IPS-18c (cell line): ENCODE results near the gene MPP2.
"Not testable (repeated sequence)": the region's sequence is repeated elsewhere in the genome, so short reads cannot be mapped to it uniquely, and the experiment has no call there.

Experiments used
- H3K4me3 ChIP-seq: 2 replicates; pipeline ENCODE4 v1.7.0; 2013; ENCODE audit warnings: low read depth, mild to moderate bottlenecking, low read length, moderate library complexity; ENCODE audit not compliant: insufficient read depth
- H3K9me3 ChIP-seq: one replicate; pipeline ENCODE4 v1.6.1; 2013; ENCODE audit warnings: mild to moderate bottlenecking, low read length, moderate library complexity; ENCODE audit not compliant: control insufficient read depth, insufficient read depth

Gene MPP2

GRCh38 chr17:43935926-43936261, 28.6 kb upstream of the MPP2 start:
- Histone ChIP-seq H3K9me3 (no peaks in the 10 kb centered on the region), H3K4me3 (no peak overlapping the region)

DNA sequence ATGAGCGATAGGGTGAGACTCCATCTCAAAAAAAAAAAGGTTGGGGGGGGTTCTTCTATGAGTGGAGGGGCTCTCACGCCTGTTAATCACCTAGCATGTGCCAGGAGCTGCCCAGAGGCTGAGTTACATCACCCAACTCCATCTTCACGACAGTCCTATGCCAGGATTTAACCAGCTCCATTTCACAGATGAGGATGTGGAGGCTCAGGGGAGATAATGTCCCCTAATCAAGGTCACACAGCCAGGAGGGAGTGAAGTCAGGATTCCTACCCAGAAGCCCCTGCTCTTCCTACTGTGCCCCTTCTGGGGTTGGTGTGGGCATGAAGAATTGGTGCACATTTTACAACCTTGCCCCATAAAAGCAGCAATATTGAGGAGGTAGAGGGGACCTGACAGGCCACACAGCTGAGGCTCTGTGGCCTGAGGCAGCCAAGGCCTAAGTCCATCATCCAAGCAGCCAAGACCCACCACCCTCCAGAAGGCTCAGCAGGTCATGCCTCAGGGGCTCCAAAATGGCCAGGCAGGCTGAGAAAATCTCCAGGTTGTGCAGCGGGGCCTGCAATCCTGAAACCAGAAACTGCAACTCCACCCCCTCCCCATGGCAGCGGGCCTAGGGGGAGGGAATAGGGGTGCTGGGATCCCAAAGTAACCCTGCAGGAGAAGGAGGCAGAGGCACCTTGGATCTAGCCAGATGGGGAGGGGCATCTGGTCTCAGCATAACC, 28.0 kb upstream of the MPP2 start:
- Histone ChIP-seq H3K9me3 (no peaks in the 10 kb centered on the region), H3K4me3 (no peak overlapping the region)

GRCh38 chr17:43932923-43933322, 25.6 kb upstream of the MPP2 start:
- Histone ChIP-seq H3K4me3 (no peak overlapping the region), H3K9me3 (no peaks in the 10 kb centered on the region)

GRCh38 chr17:43932357-43932756, 25.0 kb upstream of the MPP2 start:
- H3K9me3 ChIP-seq: no peaks in the 10 kb centered on the region
- no peak overlapping the region for H3K4me3 ChIP-seq

- Histone ChIP-seq H3K4me3 (no peak overlapping the region), H3K9me3 (peaks cover 3% of the 10 kb centered on the region)
Measured at GRCh38 chr17:43931062-43931571, 23.8 kb upstream of the MPP2 start.

- H3K4me3 ChIP-seq: no peak overlapping the region
- peaks cover 5% of the 10 kb centered on the region for H3K9me3 ChIP-seq
Measured at GRCh38 chr17:43928609-43929008, 21.3 kb upstream of the MPP2 start.

GRCh38 chr17:43927929-43928328, 20.6 kb upstream of the MPP2 start:
- not testable (repeated sequence) for H3K9me3 ChIP-seq, H3K4me3 ChIP-seq

DNA sequence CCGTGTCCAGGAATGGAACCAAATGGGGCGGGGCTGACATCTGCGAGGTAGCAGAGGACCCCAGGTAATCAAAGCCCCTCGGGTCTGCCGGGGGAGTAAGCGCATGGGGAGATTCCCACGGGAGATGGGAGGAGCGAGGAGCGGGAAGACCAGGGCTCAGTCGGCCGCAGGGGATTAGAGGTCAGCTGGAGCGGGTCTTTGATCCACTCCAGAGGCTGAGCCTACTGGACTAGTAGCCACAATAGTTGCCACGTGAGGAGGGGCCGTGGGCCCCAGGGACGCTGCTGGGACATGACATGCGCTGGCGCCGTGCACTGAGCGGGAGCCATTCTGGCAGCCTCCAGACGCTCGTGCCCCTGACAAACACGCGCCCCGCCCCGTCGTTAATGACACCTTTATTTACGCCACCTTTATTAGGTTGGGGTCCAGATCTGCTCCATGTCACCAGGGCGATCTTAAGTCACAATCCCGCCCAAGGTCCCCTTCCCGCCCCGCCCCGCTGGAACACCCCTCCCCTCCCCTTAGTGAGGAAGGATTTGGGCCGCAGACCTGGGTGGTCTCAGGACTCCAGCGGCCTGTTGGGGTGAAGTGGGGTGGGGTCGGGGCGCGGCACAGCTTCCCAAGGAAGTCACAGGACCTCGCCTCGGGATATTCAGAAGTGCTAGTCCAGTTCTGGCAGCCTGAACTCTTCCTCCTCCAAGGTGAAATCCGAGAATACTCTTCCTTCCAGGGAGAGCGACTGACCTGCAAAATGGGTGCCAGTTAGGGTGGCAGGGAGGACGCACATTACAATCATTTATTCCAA, 19.9 kb upstream of the MPP2 start:
- H3K4me3 ChIP-seq: no peak overlapping the region; the same call in 1 of the 2 replicates
- peaks cover 5% of the 10 kb centered on the region for H3K9me3 ChIP-seq

GRCh38 chr17:43924558-43924957, 17.2 kb upstream of the MPP2 start:
- peaks cover 5% of the 10 kb centered on the region for H3K9me3 ChIP-seq
- H3K4me3 ChIP-seq: no peak overlapping the region

DNA sequence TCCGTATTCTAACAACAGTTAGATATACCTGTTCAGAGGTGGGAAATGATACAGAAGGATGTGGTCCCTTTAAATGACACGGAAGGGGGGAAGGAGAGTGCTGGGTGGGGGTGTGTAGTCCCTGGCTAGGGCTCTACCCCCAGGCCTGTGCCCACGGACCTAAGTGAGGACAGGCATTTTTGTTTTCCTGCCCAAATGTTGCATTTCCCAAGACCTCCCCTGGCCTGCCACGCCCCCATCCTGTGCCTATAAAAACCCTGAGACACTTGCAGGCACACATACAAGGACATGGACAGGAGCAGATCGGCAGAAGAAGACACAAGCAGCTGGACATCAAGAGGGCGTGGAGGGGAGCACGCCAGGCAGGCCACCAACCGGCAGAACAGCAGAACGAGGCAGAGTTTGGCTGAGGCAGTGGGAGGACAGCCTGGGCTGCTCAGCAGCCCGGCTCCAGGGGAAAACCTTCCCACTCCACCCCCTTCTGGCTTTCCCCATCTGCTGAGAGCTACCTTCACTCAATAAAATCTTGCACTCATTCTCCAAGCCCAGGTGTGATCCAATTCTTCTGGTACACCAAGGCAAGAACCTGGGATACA, 13.3 kb upstream of the MPP2 start:
- Histone ChIP-seq H3K4me3 (no peak overlapping the region), H3K9me3 (peaks cover 5% of the 10 kb centered on the region)

GRCh38 chr17:43918026-43918389, 10.7 kb upstream of the MPP2 start:
- H3K9me3 ChIP-seq: peaks cover 2% of the 10 kb centered on the region
- H3K4me3 ChIP-seq: no peak overlapping the region

DNA sequence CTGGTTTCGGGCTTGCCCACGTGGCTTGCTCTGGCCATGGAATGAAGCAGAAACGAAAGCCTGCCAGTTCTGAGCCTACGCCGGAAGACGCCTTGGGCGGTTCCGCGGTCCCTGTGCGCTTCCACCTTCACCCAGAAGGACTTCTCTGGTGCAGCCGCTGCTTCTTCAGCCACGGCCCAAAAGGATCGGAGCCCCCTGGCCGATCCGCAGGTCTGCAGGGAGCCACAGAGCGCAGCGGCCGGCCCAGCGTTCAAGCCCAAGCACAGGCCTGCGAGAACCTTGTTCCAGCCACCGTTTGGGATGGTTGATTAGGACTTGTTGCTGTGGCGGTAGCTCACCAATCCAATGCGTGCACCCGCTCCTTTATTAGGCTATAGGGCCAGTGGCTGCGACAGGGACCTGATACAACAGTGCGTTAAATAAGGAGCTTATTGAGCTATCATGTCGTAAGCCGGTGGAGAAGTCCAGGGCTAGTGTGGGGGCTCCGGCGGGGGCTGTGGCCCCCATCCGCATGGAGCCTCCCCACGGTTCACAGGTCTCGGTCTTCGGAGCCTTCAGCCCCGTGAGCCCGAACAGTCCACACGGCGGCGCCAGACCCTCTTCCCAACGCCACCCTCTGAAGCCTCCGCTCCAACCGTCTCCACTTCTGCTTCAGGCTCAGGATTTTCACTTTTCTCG, 10.2 kb upstream of the MPP2 start:
- H3K4me3 ChIP-seq: peak overlapping the region; percentile 17; the same call in 1 of the 2 replicates

DNA sequence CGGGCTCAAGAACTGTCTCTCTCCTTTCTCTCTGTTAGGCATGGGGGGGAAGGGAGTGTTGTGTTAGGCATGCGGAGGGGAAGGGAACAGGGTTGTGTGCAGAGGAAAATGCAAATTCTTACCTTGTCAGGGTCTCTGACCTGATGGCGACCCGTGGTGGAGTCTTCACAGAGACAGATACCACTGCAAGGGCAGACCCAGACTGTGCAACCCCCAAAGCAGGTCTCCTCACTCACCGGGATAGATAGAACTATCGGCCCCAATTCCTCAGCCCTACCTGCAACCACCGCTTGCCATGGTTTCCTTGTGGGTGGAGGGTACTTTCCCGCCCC, 9.6 kb upstream of the MPP2 start:
- peak overlapping the region; percentile 11; the same call in 1 of the 2 replicates for H3K4me3 ChIP-seq
- peaks cover 2% of the 10 kb centered on the region for H3K9me3 ChIP-seq

More for the DNA sequence above, 10.2 kb upstream of the MPP2 start:
- peaks cover 2% of the 10 kb centered on the region for H3K9me3 ChIP-seq

GRCh38 chr17:43916385-43916784, 9.0 kb upstream of the MPP2 start:
- no peak overlapping the region for H3K4me3 ChIP-seq
- H3K9me3 ChIP-seq: peaks cover 2% of the 10 kb centered on the region

- H3K4me3 ChIP-seq: no peak overlapping the region
- H3K9me3 ChIP-seq: peaks cover 2% of the 10 kb centered on the region
Measured at GRCh38 chr17:43915559-43915958, 8.2 kb upstream of the MPP2 start.

- H3K4me3 ChIP-seq: no peak overlapping the region
- H3K9me3 ChIP-seq: peaks cover 2% of the 10 kb centered on the region
Measured at GRCh38 chr17:43914451-43914850, 7.1 kb upstream of the MPP2 start.

DNA sequence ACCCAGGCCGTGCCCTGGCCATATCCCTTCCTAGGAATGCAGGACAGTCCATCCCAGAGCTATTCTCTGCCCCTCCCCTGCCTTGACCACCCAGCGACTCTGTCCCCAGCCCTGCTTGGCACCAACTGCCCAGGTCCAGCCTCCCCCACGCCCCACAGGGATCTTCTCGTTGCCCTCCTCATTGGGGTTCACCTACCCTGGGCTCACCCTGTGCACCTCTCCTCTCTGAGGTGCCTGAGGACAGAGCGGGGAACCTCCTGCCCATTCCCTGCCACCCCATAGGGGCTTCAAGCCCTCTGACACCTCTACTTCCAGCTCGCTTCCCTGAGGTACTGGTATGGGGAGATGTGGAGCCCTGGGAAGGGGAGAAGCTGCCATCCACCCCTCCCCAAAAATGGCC, 6.2 kb upstream of the MPP2 start:
- Histone ChIP-seq H3K9me3 (no peaks in the 10 kb centered on the region), H3K4me3 (no peak overlapping the region)
